ENCODE measurements around the gene GGN. TPM values are rescaled to one million over a fixed set of nuclear protein-coding genes. Genes with fewer than 3 reads are reported as not detected.

The GGN gene
- total and polyA plus RNA-seq, 2 of the 13 experiments (the other 11 are each of a cell fraction or from before 2014, with no cell fraction given): not detected

- TF ChIP-seq MLXIP (CRISPR knock-in tag; IDR thresholded peaks at IDR 0.05; ENCODE audit: borderline replicate concordance): no peak
- TF ChIP-seq JUND (CRISPR knock-in tag; IDR thresholded peaks at IDR 0.05): no peak
- no peak for TF ChIP-seq FOXJ3 (CRISPR knock-in tag; IDR thresholded peaks at IDR 0.05; ENCODE audit: borderline replicate concordance)
These were observed 38.1 kb upstream of the GGN start, which contains the start of gene RASGRP4 (continued) for GRCh38 chr19:38425810-38426466.

GRCh38 chr19:38425222-38425809 is 37.5 kb upstream of the GGN start:
- Histone ChIP-seq H3K36me3 (replicated peaks in 1 of 2; ENCODE audit: control insufficient read depth in 1 of 2, insufficient read depth in 2 of 2, low read length in 2 of 2) (no peaks in the 10 kb centered on the region), H2AFZ (ENCODE audit: low read length) (no peak overlapping the region), H3K4me2 (ENCODE audit: low read depth, low read length) (no peak overlapping the region), H3K79me2 (ENCODE audit: insufficient read depth, low read length) (no peaks in the 10 kb centered on the region), H3K27ac (ENCODE audit: extremely low read length, insufficient read depth, low read length) (no peak overlapping the region), H3K4me3 (replicated peaks in 1 of 3; ENCODE audit: insufficient read depth in 1 of 3, low read depth in 2 of 3, low read length in 3 of 3) (no peak overlapping the region), H3K27me3 (ENCODE audit: control insufficient read depth in 1 of 2, insufficient read depth in 2 of 2, low read length in 2 of 2) (peaks cover 3 to 21% of the 10 kb centered on the region in 2 experiments; a peak in 3 of 5 replicates), H3K9me3 (ENCODE audit: low read length) (no peaks in the 10 kb centered on the region), H4K20me1 (ENCODE audit: insufficient read depth, low read length) (no peaks in the 10 kb centered on the region), H3K9ac (ENCODE audit: insufficient read depth, low read depth, low read length) (no peak overlapping the region), H3K4me1 (ENCODE audit: insufficient read depth, low read length) (no peaks in the 10 kb centered on the region)
- TF ChIP-seq GLI4 (CRISPR knock-in tag; IDR thresholded peaks at IDR 0.05; ENCODE audit: borderline replicate concordance) (no peak), ZNF768 (CRISPR knock-in tag; IDR thresholded peaks at IDR 0.05) (peak; percentile 68)
- DNase-seq (ENCODE audit: low spot score): no peak
- WGBS (ENCODE audit: low lambda C conversion rate): 1% methylated on average over 4 of the region's 7 CpGs
- in situ Hi-C loops (cut with HindIII; ENCODE audit: extremely low pct_ligation_motif_present, low pct_unique_long_range_greater_than_20kb): no loop called here
- intact Hi-C loops (cut with micrococcal nuclease; ENCODE audit: unreplicated experiment): no loop called here
- no peak for FAIRE-seq
- no TSS peak for BruUV-seq (replicated peaks)
- no peak; the same call in 2 of the 3 replicates for ATAC-seq
- POLR2A ChIA-PET: no interaction called here
- CTCF ChIA-PET (ENCODE audit: low intra/inter-chr PET ratio, low total read pairs): no interaction called here
